ENCODE measurements around the gene PLXNB2.

The PLXNB2 gene

GRCh38 chr22:50296658-50297490, 10.6 kb downstream of the PLXNB2 start:
- DNase-seq: no peak

DNA sequence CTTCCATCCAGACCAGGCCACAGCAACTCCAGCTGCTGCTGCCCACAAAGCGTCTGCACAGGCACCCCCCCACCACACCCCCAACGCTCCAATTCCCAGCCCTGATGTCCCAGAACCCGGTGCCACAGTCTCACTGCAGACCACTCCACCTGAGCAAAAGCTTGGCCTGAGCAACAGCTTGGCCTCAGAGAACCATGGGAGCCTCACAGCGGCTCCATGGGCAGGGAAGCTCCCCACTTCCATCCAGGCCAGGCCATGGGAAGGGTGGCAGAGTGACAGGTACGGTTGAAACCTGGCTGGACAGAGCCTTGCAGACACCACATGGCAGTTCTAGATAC, 13.2 kb downstream of the PLXNB2 start:
- no peak for DNase-seq

DNA sequence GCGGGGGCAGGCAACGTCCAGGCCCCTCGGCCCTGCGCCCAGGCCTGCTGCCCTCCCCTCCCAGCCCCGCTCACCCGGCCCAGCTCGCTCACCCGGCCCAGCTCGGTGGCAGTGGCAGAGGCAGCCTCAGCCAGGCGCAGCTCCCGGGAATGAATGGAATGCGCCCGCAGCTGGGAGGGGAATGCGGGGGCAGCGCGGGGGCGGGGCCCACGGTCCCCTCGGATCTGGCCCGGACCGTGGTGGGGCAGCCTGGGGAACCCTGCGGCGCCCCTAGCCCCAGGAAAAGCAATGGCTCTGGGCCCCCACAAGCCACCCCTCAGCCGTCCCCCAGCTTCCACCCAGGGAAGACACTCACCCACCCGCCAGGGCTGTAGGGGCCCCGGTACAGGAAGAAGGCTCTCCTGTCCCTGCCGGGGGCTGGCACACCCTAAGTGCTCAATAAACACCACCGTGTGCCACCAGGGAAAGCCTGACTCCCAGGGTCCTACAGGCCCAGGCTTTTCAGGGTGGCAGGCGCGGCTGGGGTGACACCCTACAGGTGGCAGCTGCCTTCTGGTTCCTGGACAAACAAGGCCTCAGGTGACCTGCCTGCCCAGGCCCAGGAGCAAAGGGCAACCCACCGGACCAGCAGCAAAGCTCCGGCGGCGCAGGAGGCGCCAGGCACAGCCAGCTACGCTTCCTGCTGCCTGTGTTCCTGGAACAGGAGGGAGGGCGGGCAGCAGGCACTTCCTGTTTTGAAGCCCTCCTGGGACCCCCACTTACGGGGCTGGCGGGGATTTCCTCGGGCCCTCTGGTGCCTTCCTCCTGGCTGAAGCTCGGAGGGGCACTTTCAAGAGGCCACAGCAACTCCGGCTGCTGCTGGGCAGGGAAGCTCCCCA, 13.8 kb downstream of the PLXNB2 start:
- no peak for DNase-seq

- DNase-seq: no peak
Observed at GRCh38 chr22:50292643-50293440, 14.6 kb downstream of the PLXNB2 start.

GRCh38 chr22:50289942-50290630, 17.4 kb downstream of the PLXNB2 start:
- no peak for DNase-seq

- no peak for DNase-seq
Observed at GRCh38 chr22:50289151-50289941, 18.1 kb downstream of the PLXNB2 start.

GRCh38 chr22:50287731-50288130, 19.7 kb downstream of the PLXNB2 start:
- no peak for DNase-seq

DNA sequence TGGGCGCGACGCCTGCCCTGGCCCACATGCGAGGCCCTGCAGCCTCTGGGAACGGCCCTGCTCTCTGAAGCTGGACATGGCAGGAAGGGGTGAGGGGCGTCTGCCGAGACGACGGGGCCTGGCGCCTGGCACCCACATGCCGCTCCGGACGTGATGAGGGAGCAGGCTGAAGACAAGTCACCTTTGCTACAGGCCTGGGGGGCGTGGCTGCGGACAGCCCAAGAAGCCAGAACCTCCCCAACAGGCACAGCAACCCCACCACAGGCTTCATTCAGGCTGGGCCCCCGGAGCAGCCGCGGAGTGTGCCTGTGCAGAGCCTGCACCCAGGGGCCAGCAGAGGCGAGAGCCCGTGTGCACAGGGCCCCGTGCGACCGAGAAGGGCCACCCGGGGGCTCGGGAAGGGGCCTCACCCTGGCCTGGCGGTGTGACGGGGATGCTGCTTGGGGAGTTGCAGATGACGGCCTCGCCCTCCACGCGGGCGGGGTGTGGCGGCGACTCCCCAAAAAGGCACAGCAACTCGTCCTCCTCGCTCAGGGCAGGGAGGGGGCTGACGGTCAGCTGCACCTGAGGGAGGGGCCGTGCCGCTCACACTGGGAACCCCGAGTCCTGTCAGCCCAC, 20.6 kb downstream of the PLXNB2 start:
- no peak for DNase-seq

DNA sequence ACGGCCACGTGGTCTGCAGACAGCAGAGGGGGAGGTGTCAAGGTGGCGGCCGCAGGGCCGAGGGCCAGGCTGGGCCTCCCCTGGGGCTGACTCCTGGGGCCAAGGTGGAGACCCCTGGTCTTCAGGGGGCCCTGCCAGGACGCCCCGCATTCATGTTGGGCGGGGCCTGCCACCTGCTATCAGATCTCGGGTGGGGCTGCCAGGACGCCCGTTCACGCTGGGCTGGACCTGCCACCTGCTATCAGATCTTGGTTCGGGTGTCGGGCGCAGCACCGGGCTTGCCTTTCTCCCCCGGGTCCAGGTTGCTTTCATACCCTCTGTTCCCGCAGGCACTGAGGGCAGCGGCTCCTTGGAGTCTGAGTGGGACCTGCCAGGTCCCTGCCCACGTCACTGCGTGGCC, 21.2 kb downstream of the PLXNB2 start:
- no peak for DNase-seq

DNA sequence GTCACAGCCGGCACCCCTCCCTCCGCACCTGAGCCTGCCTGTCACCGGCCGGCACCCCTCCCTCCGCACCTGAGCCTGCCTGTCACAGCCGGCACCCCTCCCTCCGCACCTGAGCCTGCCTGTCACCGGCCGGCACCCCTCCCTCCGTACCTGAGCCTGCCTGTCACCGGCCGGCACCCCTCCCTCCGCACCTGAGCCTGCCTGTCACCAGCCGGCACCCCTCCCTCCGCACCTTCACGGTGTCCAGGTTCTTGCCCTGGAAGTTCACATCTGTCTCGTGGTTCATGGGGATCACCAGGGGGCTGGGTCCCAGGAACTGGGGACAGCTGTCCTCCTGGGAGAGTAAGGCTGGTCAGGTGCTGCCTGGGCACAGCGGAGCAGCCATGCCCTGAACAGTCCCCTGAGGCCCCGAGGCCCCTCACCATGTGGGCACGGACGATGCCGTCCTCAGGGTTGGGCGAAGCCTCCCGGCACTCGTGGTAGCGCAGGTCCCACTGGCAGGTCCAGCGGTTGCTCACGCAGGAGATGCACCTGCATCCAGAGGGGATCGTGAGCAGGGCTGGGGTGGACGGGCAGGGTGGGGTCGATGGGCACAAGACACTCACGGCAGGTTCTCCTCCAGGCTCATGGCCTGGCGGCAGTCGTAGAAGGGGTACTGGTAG, 21.7 kb downstream of the PLXNB2 start:
- no peak for DNase-seq

- no peak for DNase-seq
Observed at GRCh38 chr22:50284479-50284878, 23.0 kb downstream of the PLXNB2 start.

- no peak for DNase-seq
Observed at GRCh38 chr22:50283821-50284220, 23.6 kb downstream of the PLXNB2 start.

GRCh38 chr22:50282361-50283155, 24.9 kb downstream of the PLXNB2 start:
- DNase-seq: no peak

GRCh38 chr22:50281957-50282356, 25.5 kb downstream of the PLXNB2 start:
- DNase-seq: no peak

DNA sequence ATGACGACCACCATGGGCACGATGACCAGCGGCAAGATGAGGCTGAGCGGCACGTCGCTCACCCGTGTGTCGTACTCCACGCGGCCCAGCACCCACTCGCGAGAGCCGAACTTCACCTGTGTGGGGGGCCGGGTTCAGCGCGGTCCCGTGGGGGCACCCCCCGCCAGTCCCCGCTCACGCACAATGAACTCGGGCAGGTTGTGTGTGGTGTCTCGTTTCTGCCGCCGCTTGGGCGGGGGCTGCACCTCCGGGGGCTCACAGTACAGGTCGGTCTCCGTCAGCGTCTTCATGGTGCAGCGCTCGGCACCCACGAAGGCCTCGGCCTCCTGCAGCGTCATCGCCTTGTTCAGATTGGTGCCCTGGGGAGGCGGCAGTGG, 26.1 kb downstream of the PLXNB2 start:
- no peak for DNase-seq

DNA sequence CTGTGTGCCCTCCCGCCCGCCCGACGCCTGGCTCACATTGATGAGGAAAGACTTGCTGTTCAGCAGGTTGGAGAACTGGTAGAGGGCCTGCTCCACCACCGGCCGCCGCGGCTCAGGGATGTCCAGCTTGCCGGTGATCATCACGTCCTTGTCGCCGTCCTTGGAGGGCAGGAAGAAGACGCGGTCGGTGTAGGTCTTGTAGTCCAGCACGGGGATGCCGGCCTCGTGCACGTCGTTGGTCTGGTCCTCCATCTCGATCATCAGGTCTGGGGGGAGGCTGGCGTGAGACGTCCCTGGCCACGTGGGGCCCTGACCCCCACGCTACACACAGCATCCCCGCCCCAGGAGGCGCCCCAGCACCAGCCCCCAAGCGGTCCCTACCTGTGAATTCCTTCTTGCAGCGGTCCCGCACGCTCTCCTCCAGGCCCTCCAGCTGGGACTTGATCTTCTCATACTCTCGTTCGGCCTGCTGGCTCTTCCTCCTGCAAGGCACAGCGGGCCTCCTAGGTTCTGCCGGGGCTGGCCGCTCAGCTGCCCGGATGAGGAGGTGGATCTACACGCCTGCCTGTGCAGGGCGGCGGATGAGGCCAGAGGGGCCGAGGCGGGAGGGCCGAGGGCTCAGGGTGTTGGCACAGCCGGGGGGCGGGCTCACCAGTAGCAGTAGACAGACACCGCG, 26.6 kb downstream of the PLXNB2 start:
- DNase-seq: no peak

GRCh38 chr22:50280022-50280707, 27.3 kb downstream of the PLXNB2 start:
- no peak for DNase-seq

GRCh38 chr22:50278956-50279619, 28.4 kb downstream of the PLXNB2 start:
- DNase-seq: no peak
